ENCODE measurements around the gene NTHL1.

Gene NTHL1

GRCh38 chr16:2027024-2028010 lies 20.3 kb downstream of the NTHL1 start:
- Mint-ChIP-seq H3K27me3 (peaks cover 16% of the 10 kb centered on the region), H3K4me3 (peak overlapping the region; percentile 49), H3K4me1 (peaks cover 17% of the 10 kb centered on the region), H3K9me3 (no peaks in the 10 kb centered on the region), H3K27ac (no peak overlapping the region), H3K36me3 (no peaks in the 10 kb centered on the region)
- DNase-seq (ENCODE audit: low spot score in 2 of 2), result no peak
- peak; percentile 34 for ATAC-seq (ENCODE audit: low read depth)

GRCh38 chr16:2026461-2027023 lies 21.1 kb downstream of the NTHL1 start, which contains the start of gene NHERF2:
TSS of gene NHERF2 (plus strand) at chr16:2026902. CDS start at chr16:2027006, 104 bp downstream.
- Mint-ChIP-seq H3K36me3 (no peaks in the 10 kb centered on the region), H3K4me3 (peak within 1 kb of the TSS; percentile 77), H3K27me3 (peaks cover 17% of the 10 kb centered on the region), H3K27ac (no peak within 1 kb of the TSS), H3K4me1 (peaks cover 17% of the 10 kb centered on the region), H3K9me3 (no peaks in the 10 kb centered on the region)
- DNase-seq (ENCODE audit: low spot score in 2 of 2) (no peak), ATAC-seq (ENCODE audit: low read depth) (no peak)

- Mint-ChIP-seq H3K36me3 (no peaks in the 10 kb centered on the region), H3K27ac (no peak overlapping the region), H3K9me3 (no peaks in the 10 kb centered on the region), H3K4me1 (peaks cover 17% of the 10 kb centered on the region), H3K27me3 (peaks cover 20% of the 10 kb centered on the region), H3K4me3 (peak overlapping the region; percentile 77)
- no peak for DNase-seq (ENCODE audit: low spot score in 2 of 2)
- no peak for ATAC-seq (ENCODE audit: low read depth)
Measured at GRCh38 chr16:2025878-2026460, 21.7 kb downstream of the NTHL1 start.

- no peak for ATAC-seq (ENCODE audit: low read depth)
- DNase-seq (ENCODE audit: low spot score in 2 of 2), result no peak
- peak overlapping the region; percentile 44 for H3K4me3 Mint-ChIP-seq
- H3K9me3 Mint-ChIP-seq, result no peaks in the 10 kb centered on the region
- H3K27me3 Mint-ChIP-seq, result peaks cover 21% of the 10 kb centered on the region
- H3K4me1 Mint-ChIP-seq, result peaks cover 17% of the 10 kb centered on the region
- H3K36me3 Mint-ChIP-seq, result no peaks in the 10 kb centered on the region
- H3K27ac Mint-ChIP-seq, result no peak overlapping the region
Measured at GRCh38 chr16:2025251-2025650, 22.4 kb downstream of the NTHL1 start.

GRCh38 chr16:2024032-2024420 lies 23.6 kb downstream of the NTHL1 start:
- DNase-seq (ENCODE audit: low spot score in 2 of 2) (no peak), ATAC-seq (ENCODE audit: low read depth) (no peak)
- Mint-ChIP-seq H3K27ac (no peak overlapping the region), H3K9me3 (no peaks in the 10 kb centered on the region), H3K4me3 (peak overlapping the region; percentile 9), H3K36me3 (no peaks in the 10 kb centered on the region), H3K27me3 (peaks cover 20% of the 10 kb centered on the region), H3K4me1 (peaks cover 17% of the 10 kb centered on the region)

- Mint-ChIP-seq H3K4me1 (peaks cover 17% of the 10 kb centered on the region), H3K27ac (peak overlapping the region; percentile 15), H3K9me3 (no peaks in the 10 kb centered on the region), H3K27me3 (peaks cover 22% of the 10 kb centered on the region), H3K36me3 (no peaks in the 10 kb centered on the region), H3K4me3 (peak overlapping the region; percentile 79)
- DNase-seq (ENCODE audit: low spot score in 2 of 2) (peak; percentile 96 to 98), ATAC-seq (ENCODE audit: low read depth) (peak; percentile 81)
Measured at GRCh38 chr16:2023092-2024031, 24.3 kb downstream of the NTHL1 start.

GRCh38 chr16:2022723-2023091 lies 24.9 kb downstream of the NTHL1 start:
- H3K27me3 Mint-ChIP-seq, result peaks cover 24% of the 10 kb centered on the region
- peak; percentile 18 for ATAC-seq (ENCODE audit: low read depth)
- no peak for DNase-seq (ENCODE audit: low spot score in 2 of 2)

GRCh38 chr16:2019921-2020831 lies 27.5 kb downstream of the NTHL1 start:
- peak overlapping the region; percentile 41 for H3K4me3 Mint-ChIP-seq
- no peak overlapping the region for H3K27ac Mint-ChIP-seq
- H3K36me3 Mint-ChIP-seq, result no peaks in the 10 kb centered on the region

More at GRCh38 chr16:2022723-2023091, 24.9 kb downstream of the NTHL1 start:
- peaks cover 17% of the 10 kb centered on the region for H3K4me1 Mint-ChIP-seq
- H3K27ac Mint-ChIP-seq, result peak overlapping the region; percentile 15
- no peaks in the 10 kb centered on the region for H3K36me3 Mint-ChIP-seq
- H3K9me3 Mint-ChIP-seq, result no peaks in the 10 kb centered on the region
- H3K4me3 Mint-ChIP-seq, result peak overlapping the region; percentile 79

GRCh38 chr16:2019518-2019920 lies 28.1 kb downstream of the NTHL1 start, which contains the start of gene NPW:
TSS of gene NPW (plus strand) at chr16:2019785.
- H3K4me1 Mint-ChIP-seq, result peaks cover 11% of the 10 kb centered on the region
- H3K4me3 Mint-ChIP-seq, result peak within 1 kb of the TSS; percentile 41
- no peak within 1 kb of the TSS for H3K27ac Mint-ChIP-seq
- H3K9me3 Mint-ChIP-seq, result no peaks in the 10 kb centered on the region
- DNase-seq (ENCODE audit: low spot score in 2 of 2), result no peak
- no peaks in the 10 kb centered on the region for H3K36me3 Mint-ChIP-seq
- ATAC-seq (ENCODE audit: low read depth), result peak; percentile 21
- H3K27me3 Mint-ChIP-seq, result peaks cover 15% of the 10 kb centered on the region

More at GRCh38 chr16:2019921-2020831, 27.5 kb downstream of the NTHL1 start:
- Mint-ChIP-seq H3K9me3 (no peaks in the 10 kb centered on the region), H3K4me1 (peaks cover 13% of the 10 kb centered on the region), H3K27me3 (peaks cover 17% of the 10 kb centered on the region)
- ATAC-seq (ENCODE audit: low read depth) (no peak), DNase-seq (ENCODE audit: low spot score in 2 of 2) (no peak)

- Mint-ChIP-seq H3K27ac (no peak overlapping the region), H3K4me3 (no peak overlapping the region), H3K4me1 (no peaks in the 10 kb centered on the region), H3K27me3 (peaks cover 7% of the 10 kb centered on the region), H3K36me3 (no peaks in the 10 kb centered on the region), H3K9me3 (no peaks in the 10 kb centered on the region)
- DNase-seq (ENCODE audit: low spot score in 2 of 2), result no peak
- ATAC-seq (ENCODE audit: low read depth), result no peak
Measured at GRCh38 chr16:2016407-2016922, 31.2 kb downstream of the NTHL1 start.

GRCh38 chr16:2015947-2016208 lies 31.8 kb downstream of the NTHL1 start:
- no peak overlapping the region for H3K27ac Mint-ChIP-seq
- no peak overlapping the region for H3K4me3 Mint-ChIP-seq
- DNase-seq (ENCODE audit: low spot score in 2 of 2) (no peak), ATAC-seq (ENCODE audit: low read depth) (no peak)
- H3K9me3 Mint-ChIP-seq, result no peaks in the 10 kb centered on the region
- no peaks in the 10 kb centered on the region for H3K4me1 Mint-ChIP-seq
- H3K36me3 Mint-ChIP-seq, result no peaks in the 10 kb centered on the region
- H3K27me3 Mint-ChIP-seq, result peaks cover 5% of the 10 kb centered on the region

- H3K4me3 Mint-ChIP-seq, result no peak overlapping the region
- peaks cover 4% of the 10 kb centered on the region for H3K27me3 Mint-ChIP-seq
- ATAC-seq (ENCODE audit: low read depth), result no peak
- H3K9me3 Mint-ChIP-seq, result no peaks in the 10 kb centered on the region
- no peaks in the 10 kb centered on the region for H3K4me1 Mint-ChIP-seq
- no peak overlapping the region for H3K27ac Mint-ChIP-seq
- no peak for DNase-seq (ENCODE audit: low spot score in 2 of 2)
- H3K36me3 Mint-ChIP-seq, result no peaks in the 10 kb centered on the region
Measured at GRCh38 chr16:2015117-2015946, 32.3 kb downstream of the NTHL1 start.
